Spleen (tissue), 11 donors: ENCODE measurements around the gene WAPL. TPM values are rescaled to one million over a fixed set of nuclear protein-coding genes. Genes with fewer than 3 reads are reported as not detected.

Experiments used
- DNase-seq: peaks from one replicate; pipeline ENCODE4 v3.0.0-alpha.2; 2020
- H3K27ac ChIP-seq, 8 donors: fragments of 200-600 bp; sonication (generic) in 7 of 8; 1 replicate in 4 of 8; 2 replicates in 4 of 8; pipeline versions ENCODE4 v1.5.0 to v1.8.0; 2016 to 2021; ENCODE audit warnings: inconsistent platforms in 4 of 8, mild to moderate bottlenecking in 4 of 8, moderate library complexity in 1 of 8
- H3K27me3 ChIP-seq, 7 donors: fragments of 200-600 bp; sonication (generic) in 6 of 7; replicated peaks in 1 of 7; 1 replicate in 4 of 7; 2 replicates in 3 of 7; pipeline versions ENCODE4 v1.5.0 to v1.8.0; 2016 to 2021; ENCODE audit warnings: inconsistent platforms in 3 of 7, mild to moderate bottlenecking in 1 of 7
- H3K36me3 ChIP-seq, 6 donors: fragments of 200-600 bp; sonication (generic) in 5 of 6; 1 replicate in 4 of 6; 2 replicates in 2 of 6; pipeline versions ENCODE4 v1.5.0 to v1.8.0; 2016 to 2021; ENCODE audit warnings: inconsistent platforms in 2 of 6
- H3K4me1 ChIP-seq, 6 donors: fragments of 200-600 bp; sonication (generic) in 5 of 6; 1 replicate in 3 of 6; 2 replicates in 3 of 6; pipeline versions ENCODE4 v1.5.0 to v1.8.0; 2016 to 2021; ENCODE audit warnings: inconsistent platforms in 3 of 6
- H3K4me3 ChIP-seq, 8 donors: fragments of 200-600 bp; sonication (generic) in 7 of 8; 1 replicate in 4 of 8; 2 replicates in 4 of 8; pipeline versions ENCODE4 v1.5.0 to v1.8.0; 2016 to 2021; ENCODE audit warnings: inconsistent platforms in 4 of 8, mild to moderate bottlenecking in 4 of 8, moderate library complexity in 2 of 8
- H3K9me3 ChIP-seq, 8 donors: fragments of 200-600 bp; sonication (generic) in 7 of 8; 1 replicate in 4 of 8; 2 replicates in 4 of 8; pipeline versions ENCODE4 v1.5.0 to v1.8.0; 2016 to 2021; ENCODE audit warnings: inconsistent platforms in 4 of 8
- POLR2A ChIP-seq, 3 donors: fragments of 450-650 bp; IDR thresholded peaks; one replicate each; pipeline ENCODE4 v1.5.1; 2017; ENCODE audit warnings: antibody characterized with exemption in 3 of 3, mild to moderate bottlenecking in 1 of 3
- POLR2AphosphoS5 ChIP-seq, 3 donors: sonication (generic); formaldehyde crosslinking; IDR thresholded peaks; one replicate each; pipeline ENCODE4 v1.5.1; 2017; ENCODE audit warnings: antibody characterized with exemption in 3 of 3
- WGBS, 5 donors: extraction: QIAGEN DNeasy Blood & Tissue Kit in 3 of 5; methylation state at CpG; one replicate each; pipeline versions ENCODE4 v1.1.5 to v1.1.7; 2013 to 2018; 5-methylcytosine and 5-hydroxymethylcytosine counted together
- intact Hi-C: fragments of 100-400 bp; cut with DNase I; formaldehyde crosslinking; loops from one replicate; pipeline ENCODE4 v1.15.0; 2023; ENCODE audit warnings: low total_unique reads
- polyA plus RNA-seq, 3 donors: library from polyadenylated mRNA; stranded (reverse); fragments of 200-250 nt; gene quantifications; one replicate each; pipeline ENCODE4 v1.2.1, GENCODE V29; 2013
- total RNA-seq, 7 donors: library from RNA; depleted of rRNA in 3 of 7; stranded (reverse); fragments of >200 nt in 3 of 7; fragmentation: NEBNext Ultra II Directional in 4 of 7; extraction: Animal tissue kit (Norgen Biotek cat#: 25700) in 4 of 7; gene quantifications; one replicate each; pipeline versions ENCODE4 v1.1.0 to v1.2.1, GENCODE V29; 2016 to 2021
- TF ChIP-seq, protein P1 (sequence below), 11 experiments: fragments of 200-600 bp in 7 of 11; fragments of 450-650 bp in 4 of 11; sonication (generic) in 4 of 11; IDR thresholded peaks in 8 of 11; conservative IDR thresholded peaks in 3 of 11; 1 replicate in 7 of 11; 2 replicates in 4 of 11; pipeline versions ENCODE4 v1.4.0 to v1.8.0; 2016 to 2021; ENCODE audit warnings: antibody characterized with exemption in 11 of 11, inconsistent platforms in 4 of 11, mild to moderate bottlenecking in 1 of 11
- donor health status: healthy with polysubstance abuse.
- donor health status: DM: no; HTN: no; CAD: no; lungs with moderate emphysema.
- donor health status: DM: no; HTN: no; CAD: no.
- donor health status: Bipolar disorder and iron deficiency.
- donor health status: healthy.
- donor health status: DM: no; HTN: no; CAD: no.
- donor health status: DM: yes; HTN: yes; CAD: no.

WAPL gene
- total and polyA plus RNA-seq, 10 donors, result 13.6 to 59.1 (median 43.0) TPM

DNA sequence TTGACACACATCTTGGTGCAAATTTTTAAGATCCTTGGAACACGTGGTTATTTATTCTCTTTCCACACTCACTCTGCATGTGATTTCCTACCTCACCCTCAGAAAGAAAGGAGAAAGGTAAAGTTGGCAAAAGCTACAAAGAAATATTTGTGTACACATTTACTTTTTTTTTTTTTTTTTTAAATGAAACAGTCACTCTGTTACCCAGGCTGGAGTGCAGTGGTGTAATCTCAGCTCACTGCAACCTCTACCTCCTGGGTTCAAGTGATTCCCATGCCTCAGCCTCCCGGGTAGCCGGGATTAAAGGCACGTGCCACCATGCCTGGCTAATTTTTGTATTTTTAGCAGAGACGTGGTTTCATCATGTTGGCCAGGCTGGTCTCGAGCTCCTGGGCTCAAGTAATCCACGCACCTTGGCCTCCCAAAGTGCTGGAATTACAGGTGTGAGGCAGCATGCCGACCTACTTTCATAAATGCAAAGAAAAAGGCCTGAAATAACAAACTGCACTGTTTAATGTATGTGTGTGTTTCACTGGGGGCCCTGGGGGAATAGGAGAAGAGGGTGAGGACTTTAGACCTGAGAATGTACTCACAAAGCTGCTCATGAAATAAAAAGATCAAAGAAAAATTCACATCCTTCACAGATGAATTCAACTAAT lies 83.4 kb downstream of the WAPL start:
- WGBS, 5 donors, result 83 to 93% (median 90%) methylated on average over 8 of the region's 8 CpGs
- no peaks in the 10 kb centered on the region for H3K9me3 ChIP-seq
- H3K4me1 ChIP-seq, result peaks cover 0 to 12% (median 6%) of the 10 kb centered on the region in 6 donors
- no peak overlapping the region for H3K27ac ChIP-seq
- H3K4me3 ChIP-seq, result no peak overlapping the region
- H3K36me3 ChIP-seq, result peaks cover 10 to 95% (median 73%) of the 10 kb centered on the region in 6 donors
- intact Hi-C loops, result no loop called here
- no peaks in the 10 kb centered on the region for H3K27me3 ChIP-seq
- no peak for DNase-seq
- TF ChIP-seq POLR2AphosphoS5 (IDR thresholded peaks at IDR 0.05), result no peak
- no peak for TF ChIP-seq POLR2A (IDR thresholded peaks at IDR 0.05)
- TF ChIP-seq, protein P1, sequence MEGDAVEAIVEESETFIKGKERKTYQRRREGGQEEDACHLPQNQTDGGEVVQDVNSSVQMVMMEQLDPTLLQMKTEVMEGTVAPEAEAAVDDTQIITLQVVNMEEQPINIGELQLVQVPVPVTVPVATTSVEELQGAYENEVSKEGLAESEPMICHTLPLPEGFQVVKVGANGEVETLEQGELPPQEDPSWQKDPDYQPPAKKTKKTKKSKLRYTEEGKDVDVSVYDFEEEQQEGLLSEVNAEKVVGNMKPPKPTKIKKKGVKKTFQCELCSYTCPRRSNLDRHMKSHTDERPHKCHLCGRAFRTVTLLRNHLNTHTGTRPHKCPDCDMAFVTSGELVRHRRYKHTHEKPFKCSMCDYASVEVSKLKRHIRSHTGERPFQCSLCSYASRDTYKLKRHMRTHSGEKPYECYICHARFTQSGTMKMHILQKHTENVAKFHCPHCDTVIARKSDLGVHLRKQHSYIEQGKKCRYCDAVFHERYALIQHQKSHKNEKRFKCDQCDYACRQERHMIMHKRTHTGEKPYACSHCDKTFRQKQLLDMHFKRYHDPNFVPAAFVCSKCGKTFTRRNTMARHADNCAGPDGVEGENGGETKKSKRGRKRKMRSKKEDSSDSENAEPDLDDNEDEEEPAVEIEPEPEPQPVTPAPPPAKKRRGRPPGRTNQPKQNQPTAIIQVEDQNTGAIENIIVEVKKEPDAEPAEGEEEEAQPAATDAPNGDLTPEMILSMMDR (IDR thresholded peaks at IDR 0.05 in 8 of 11, conservative IDR thresholded peaks at IDR 0.05 in 3 of 11), result no peak

DNA sequence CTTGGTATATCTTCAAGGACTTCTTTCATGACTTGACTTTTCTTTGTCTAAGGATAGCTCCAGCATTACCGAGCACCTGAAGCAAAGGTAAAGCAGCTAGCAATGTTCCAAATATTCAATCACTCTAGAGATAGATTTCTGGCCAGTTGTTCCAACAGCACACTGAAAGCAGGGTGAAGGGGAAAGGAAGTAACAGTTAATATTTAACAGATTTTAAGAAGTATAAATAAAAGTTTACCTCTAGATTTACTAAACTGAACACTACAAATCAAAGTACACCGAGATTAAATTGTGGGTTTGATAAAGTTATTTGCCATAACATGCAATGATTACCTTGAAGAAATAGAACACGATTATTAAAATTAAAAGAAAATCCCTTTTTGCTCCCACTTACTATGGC lies 84.1 kb downstream of the WAPL start:
- no peak for DNase-seq
- intact Hi-C loops, result no loop called here
- no peak overlapping the region for H3K4me3 ChIP-seq
- TF ChIP-seq, protein P1 (IDR thresholded peaks at IDR 0.05 in 8 of 11, conservative IDR thresholded peaks at IDR 0.05 in 3 of 11), result no peak
- TF ChIP-seq POLR2AphosphoS5 (IDR thresholded peaks at IDR 0.05) (no peak), POLR2A (IDR thresholded peaks at IDR 0.05) (no peak)
- no peaks in the 10 kb centered on the region for H3K27me3 ChIP-seq
- no peak overlapping the region for H3K27ac ChIP-seq
- 93 to 99% (median 98%) methylated on average over 3 of the region's 3 CpGs for WGBS, 5 donors
- H3K9me3 ChIP-seq, result no peaks in the 10 kb centered on the region
- H3K36me3 ChIP-seq, result peaks cover 10 to 88% (median 67%) of the 10 kb centered on the region in 6 donors
- H3K4me1 ChIP-seq, result peaks cover 0 to 12% (median 6%) of the 10 kb centered on the region in 6 donors

DNA sequence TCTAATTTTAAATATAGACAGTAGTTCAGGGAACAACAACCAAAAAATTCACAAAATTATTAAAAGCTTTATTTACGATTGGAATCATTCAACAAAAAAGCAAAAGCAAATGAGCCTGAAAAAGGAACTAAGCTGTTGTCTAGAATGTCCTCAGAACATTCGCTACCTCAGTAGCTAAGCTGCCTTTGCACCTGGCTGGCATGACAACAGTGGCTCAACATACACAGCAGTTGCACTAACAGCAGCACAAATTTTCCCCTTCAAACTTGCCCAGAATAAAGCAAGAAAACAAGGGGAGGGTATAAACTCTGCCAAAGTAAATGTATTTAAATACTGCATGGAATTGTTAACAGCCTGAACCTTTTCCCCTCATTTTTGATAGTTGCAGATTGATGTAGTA lies 84.6 kb downstream of the WAPL start:
- Histone ChIP-seq H3K36me3 (peaks cover 10 to 83% (median 63%) of the 10 kb centered on the region in 6 donors), H3K4me3 (no peak overlapping the region), H3K27me3 (no peaks in the 10 kb centered on the region), H3K9me3 (no peaks in the 10 kb centered on the region), H3K27ac (no peak overlapping the region), H3K4me1 (peaks cover 0 to 12% (median 6%) of the 10 kb centered on the region in 6 donors)
- 91 to 98% (median 95%) methylated on average over 2 of the region's 2 CpGs for WGBS, 5 donors
- TF ChIP-seq POLR2A (IDR thresholded peaks at IDR 0.05) (no peak), POLR2AphosphoS5 (IDR thresholded peaks at IDR 0.05) (no peak)
- TF ChIP-seq, protein P1 (IDR thresholded peaks at IDR 0.05 in 8 of 11, conservative IDR thresholded peaks at IDR 0.05 in 3 of 11), result no peak
- intact Hi-C loops, result no loop called here
- DNase-seq, result no peak

DNA sequence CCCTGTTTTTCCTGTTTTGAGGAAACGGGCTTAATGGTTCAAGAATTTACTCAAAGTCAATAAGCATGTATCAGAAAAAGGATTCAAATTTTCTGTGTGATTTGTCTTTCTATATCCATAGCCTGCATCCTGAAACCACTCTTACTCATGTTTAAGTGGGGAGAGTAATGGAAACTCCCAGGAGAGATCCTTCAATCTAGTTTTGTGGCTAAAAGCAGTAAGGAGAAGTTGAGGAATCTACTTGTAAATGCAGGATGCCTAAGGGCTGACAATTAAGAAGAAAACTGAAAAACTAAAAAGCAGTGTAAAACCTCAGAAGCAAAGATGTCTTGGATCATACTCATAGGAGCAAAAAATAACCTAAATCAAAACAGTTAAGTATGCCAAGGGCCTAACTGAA lies 86.9 kb downstream of the WAPL start:
- Histone ChIP-seq H3K9me3 (no peaks in the 10 kb centered on the region), H3K27ac (no peak overlapping the region), H3K4me1 (peaks cover 0 to 5% (median 2%) of the 10 kb centered on the region in 6 donors), H3K4me3 (no peak overlapping the region), H3K36me3 (peaks cover 3 to 60% (median 44%) of the 10 kb centered on the region in 6 donors), H3K27me3 (no peaks in the 10 kb centered on the region)
- WGBS, 5 donors, result 87 to 97% (median 96%) methylated on average over 1 of the region's 1 CpG
- DNase-seq, result no peak
- TF ChIP-seq POLR2AphosphoS5 (IDR thresholded peaks at IDR 0.05) (no peak), POLR2A (IDR thresholded peaks at IDR 0.05) (no peak)
- TF ChIP-seq, protein P1 (IDR thresholded peaks at IDR 0.05 in 8 of 11, conservative IDR thresholded peaks at IDR 0.05 in 3 of 11), result no peak
- intact Hi-C loops, result no loop called here
